ENCODE data around the gene RPP30. TPM values are rescaled to one million over a fixed set of nuclear protein-coding genes. Genes with fewer than 3 reads are reported as not detected.

RPP30 gene
- total RNA-seq, 4 donors from 2014 or later: 34.4 to 57.5 (median 38.7) TPM

GRCh38 chr10:90921906-90922305 is 50.1 kb downstream of the RPP30 start:
- no peak for DNase-seq (ENCODE audit: low spot score in 2 of 2)
- Histone ChIP-seq H3K4me1 (no peaks in the 10 kb centered on the region), H3K27ac (no peak overlapping the region), H3K27me3 (no peaks in the 10 kb centered on the region), H3K4me3 (no peak overlapping the region), H3K36me3 (no peaks in the 10 kb centered on the region), H3K9me3 (no peaks in the 10 kb centered on the region)
- WGBS: 81% methylated on average over 3 of the region's 3 CpGs
- TF ChIP-seq POLR2AphosphoS5 (IDR thresholded peaks at IDR 0.05): no peak
- TF ChIP-seq, protein P1, sequence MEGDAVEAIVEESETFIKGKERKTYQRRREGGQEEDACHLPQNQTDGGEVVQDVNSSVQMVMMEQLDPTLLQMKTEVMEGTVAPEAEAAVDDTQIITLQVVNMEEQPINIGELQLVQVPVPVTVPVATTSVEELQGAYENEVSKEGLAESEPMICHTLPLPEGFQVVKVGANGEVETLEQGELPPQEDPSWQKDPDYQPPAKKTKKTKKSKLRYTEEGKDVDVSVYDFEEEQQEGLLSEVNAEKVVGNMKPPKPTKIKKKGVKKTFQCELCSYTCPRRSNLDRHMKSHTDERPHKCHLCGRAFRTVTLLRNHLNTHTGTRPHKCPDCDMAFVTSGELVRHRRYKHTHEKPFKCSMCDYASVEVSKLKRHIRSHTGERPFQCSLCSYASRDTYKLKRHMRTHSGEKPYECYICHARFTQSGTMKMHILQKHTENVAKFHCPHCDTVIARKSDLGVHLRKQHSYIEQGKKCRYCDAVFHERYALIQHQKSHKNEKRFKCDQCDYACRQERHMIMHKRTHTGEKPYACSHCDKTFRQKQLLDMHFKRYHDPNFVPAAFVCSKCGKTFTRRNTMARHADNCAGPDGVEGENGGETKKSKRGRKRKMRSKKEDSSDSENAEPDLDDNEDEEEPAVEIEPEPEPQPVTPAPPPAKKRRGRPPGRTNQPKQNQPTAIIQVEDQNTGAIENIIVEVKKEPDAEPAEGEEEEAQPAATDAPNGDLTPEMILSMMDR (IDR thresholded peaks at IDR 0.05): no peak
- no peak for TF ChIP-seq POLR2A (IDR thresholded peaks at IDR 0.05)
- TF ChIP-seq EP300 (IDR thresholded peaks at IDR 0.05): no peak

- no peaks in the 10 kb centered on the region for H3K27me3 ChIP-seq
- 65% methylated on average over 2 of the region's 2 CpGs for WGBS
- TF ChIP-seq POLR2A (IDR thresholded peaks at IDR 0.05) (no peak), POLR2AphosphoS5 (IDR thresholded peaks at IDR 0.05) (no peak), EP300 (IDR thresholded peaks at IDR 0.05) (no peak)
- TF ChIP-seq, protein P1 (IDR thresholded peaks at IDR 0.05): no peak
These were observed 51.4 kb downstream of the RPP30 start for GRCh38 chr10:90923111-90923731.

DNA sequence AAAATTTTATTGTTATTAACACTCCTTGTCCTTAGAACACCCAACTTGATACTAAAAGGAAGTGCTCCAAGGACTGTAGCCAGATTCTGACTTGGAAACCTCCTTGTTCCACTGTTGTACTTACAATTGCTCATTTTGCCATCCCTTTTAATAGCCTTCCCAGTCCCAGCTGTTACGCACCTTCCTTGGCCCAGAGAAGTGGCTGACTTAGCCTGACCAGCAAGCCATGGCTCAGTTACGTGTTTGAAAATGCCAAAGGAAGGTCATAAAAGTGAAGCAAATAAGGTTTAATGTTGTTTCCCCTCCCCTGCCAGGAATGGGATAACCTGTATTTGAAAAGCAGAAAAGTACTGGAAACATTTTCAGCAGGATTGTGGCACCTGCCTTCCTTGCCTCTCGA is 52.8 kb downstream of the RPP30 start:
- Histone ChIP-seq H3K27ac (no peak overlapping the region), H3K36me3 (no peaks in the 10 kb centered on the region), H3K4me3 (no peak overlapping the region), H3K27me3 (no peaks in the 10 kb centered on the region), H3K9me3 (no peaks in the 10 kb centered on the region), H3K4me1 (peaks cover 3% of the 10 kb centered on the region)
- TF ChIP-seq EP300 (IDR thresholded peaks at IDR 0.05) (no peak), POLR2AphosphoS5 (IDR thresholded peaks at IDR 0.05) (no peak), POLR2A (IDR thresholded peaks at IDR 0.05) (no peak)
- TF ChIP-seq, protein P1 (IDR thresholded peaks at IDR 0.05): no peak
- 75% methylated on average over 3 of the region's 3 CpGs for WGBS
- no peak for DNase-seq (ENCODE audit: low spot score in 2 of 2)

More at GRCh38 chr10:90923111-90923731, 51.4 kb downstream of the RPP30 start:
- Histone ChIP-seq H3K36me3 (no peaks in the 10 kb centered on the region), H3K27ac (no peak overlapping the region), H3K4me3 (no peak overlapping the region), H3K4me1 (no peaks in the 10 kb centered on the region), H3K9me3 (no peaks in the 10 kb centered on the region)
- DNase-seq (ENCODE audit: low spot score in 2 of 2): no peak

GRCh38 chr10:90925079-90926029 is 53.6 kb downstream of the RPP30 start:
- TF ChIP-seq POLR2AphosphoS5 (IDR thresholded peaks at IDR 0.05) (no peak), POLR2A (IDR thresholded peaks at IDR 0.05) (no peak)
- H3K9me3 ChIP-seq: no peaks in the 10 kb centered on the region
- H3K4me1 ChIP-seq: peaks cover 7% of the 10 kb centered on the region
- DNase-seq (ENCODE audit: low spot score in 2 of 2): no peak
- no peaks in the 10 kb centered on the region for H3K36me3 ChIP-seq
- WGBS: 92% methylated on average over 5 of the region's 5 CpGs
- no peak overlapping the region for H3K4me3 ChIP-seq
- H3K27ac ChIP-seq: no peak overlapping the region
- H3K27me3 ChIP-seq: no peaks in the 10 kb centered on the region

- H3K4me1 ChIP-seq: peaks cover 12% of the 10 kb centered on the region
- no peak for DNase-seq (ENCODE audit: low spot score in 2 of 2)
- WGBS: 87% methylated on average over 2 of the region's 2 CpGs
- no peaks in the 10 kb centered on the region for H3K27me3 ChIP-seq
- H3K36me3 ChIP-seq: no peaks in the 10 kb centered on the region
- H3K27ac ChIP-seq: no peak overlapping the region
- H3K9me3 ChIP-seq: no peaks in the 10 kb centered on the region
- no peak for TF ChIP-seq EP300 (IDR thresholded peaks at IDR 0.05)
- no peak for TF ChIP-seq POLR2AphosphoS5 (IDR thresholded peaks at IDR 0.05)
- TF ChIP-seq, protein P1 (IDR thresholded peaks at IDR 0.05): no peak
- no peak for TF ChIP-seq POLR2A (IDR thresholded peaks at IDR 0.05)
- H3K4me3 ChIP-seq: no peak overlapping the region
These were observed 55.5 kb downstream of the RPP30 start for GRCh38 chr10:90927293-90927692.
